HG02943 (cell line): ENCODE results near the gene CADM2.
"Not testable (repeated sequence)": the region's sequence is repeated elsewhere in the genome, so short reads cannot be mapped to it uniquely, and the experiment has no call there.

Experiments used
- ATAC-seq: cut with Tn5 transposase; IDR thresholded peaks from one replicate; pipeline ENCODE4 v1.9.1; 2021; ENCODE audit warnings: mild to moderate bottlenecking, low read depth, moderate library complexity; ENCODE audit not compliant: unreplicated experiment

The CADM2 gene

GRCh38 chr3:85605066-85605465 lies 646.3 kb downstream of the CADM2 start:
- ATAC-seq, result no peak

DNA sequence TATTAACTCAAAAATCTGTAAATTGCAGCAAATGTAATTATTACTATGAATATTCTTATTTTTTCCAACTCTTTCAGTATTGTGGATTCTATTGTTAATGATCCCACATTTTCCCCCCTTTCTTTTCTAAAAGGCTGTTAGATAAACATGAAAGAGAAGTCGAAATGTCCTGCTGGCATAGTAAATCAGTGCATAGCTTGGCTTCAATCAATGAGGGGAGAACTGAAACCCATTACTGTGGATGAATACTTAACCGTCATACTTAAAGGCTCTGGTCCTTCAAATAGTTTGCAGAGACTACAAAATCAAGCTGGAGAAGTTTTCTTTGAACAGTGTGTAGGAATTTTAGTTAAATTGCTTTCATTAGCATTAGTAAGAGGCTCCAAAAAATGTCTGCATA lies 667.9 kb downstream of the CADM2 start:
- no peak for ATAC-seq

- no peak for ATAC-seq
Measured at GRCh38 chr3:85627932-85628331, 669.1 kb downstream of the CADM2 start.

GRCh38 chr3:85631070-85631469 lies 672.3 kb downstream of the CADM2 start:
- no peak for ATAC-seq

- ATAC-seq, result no peak
Measured at GRCh38 chr3:85632921-85633320, 674.1 kb downstream of the CADM2 start.

- ATAC-seq, result no peak
Measured at GRCh38 chr3:85652360-85652759, 693.6 kb downstream of the CADM2 start.

DNA sequence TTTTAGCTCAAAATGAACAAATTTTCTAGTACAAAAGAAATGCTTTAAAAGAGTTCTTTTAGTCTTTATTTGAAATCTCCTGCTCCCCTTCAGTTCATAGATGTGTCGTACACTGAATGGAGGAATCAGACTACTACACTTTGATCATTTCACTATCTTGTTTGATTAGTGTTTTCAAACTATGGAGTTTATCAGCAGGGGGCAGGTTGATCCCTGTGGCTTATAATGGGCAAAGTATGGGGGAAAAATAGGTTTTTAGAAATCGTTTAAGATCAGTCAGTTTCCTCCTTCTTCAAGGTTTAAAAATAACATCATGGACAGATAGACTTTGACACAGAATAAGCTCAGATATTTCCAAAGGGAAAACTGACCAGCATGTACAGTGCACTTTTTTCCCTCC lies 701.7 kb downstream of the CADM2 start:
- no peak for ATAC-seq

- no peak for ATAC-seq
Measured at GRCh38 chr3:85662462-85662861, 703.7 kb downstream of the CADM2 start.

DNA sequence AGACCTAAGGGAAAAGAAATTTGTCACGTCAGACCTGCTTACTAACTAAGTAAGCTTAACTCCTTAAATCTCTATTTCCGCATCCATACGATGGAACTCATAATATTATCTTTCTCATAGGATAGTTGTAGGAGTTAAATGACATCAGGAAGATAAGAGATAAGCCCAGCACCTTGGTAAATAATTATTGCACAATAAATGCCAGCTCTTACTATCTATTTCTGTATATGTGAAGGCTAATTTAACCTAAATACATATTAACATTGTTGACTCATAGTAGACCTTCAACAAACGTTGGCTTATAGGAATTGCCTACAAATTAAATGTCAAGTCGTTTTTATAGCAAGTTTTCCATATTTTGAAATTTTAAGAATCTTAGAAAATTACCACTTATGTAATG lies 709.0 kb downstream of the CADM2 start:
- no peak for ATAC-seq

GRCh38 chr3:85670634-85671205 lies 711.9 kb downstream of the CADM2 start:
- ATAC-seq, result no peak

DNA sequence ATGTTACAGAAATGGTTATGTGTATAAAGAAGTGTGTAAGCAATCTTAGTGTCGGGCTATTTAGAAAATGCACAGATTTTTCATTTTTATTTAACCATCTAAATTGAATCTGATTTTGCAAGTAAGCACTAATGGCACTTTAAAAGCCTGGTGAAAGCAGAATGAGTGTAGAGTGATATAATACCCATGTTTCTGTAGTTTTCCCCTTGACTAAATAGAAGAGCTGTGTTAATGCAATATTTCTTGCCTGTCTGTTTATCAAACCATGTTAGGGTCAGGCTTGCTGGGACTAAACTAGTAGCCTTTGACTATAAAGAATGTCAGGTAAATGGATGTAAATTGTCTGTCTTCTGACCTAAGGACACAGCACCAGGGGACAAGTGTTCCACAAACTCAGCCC lies 714.0 kb downstream of the CADM2 start:
- no peak for ATAC-seq

- no peak for ATAC-seq
Measured at GRCh38 chr3:85678713-85679112, 719.9 kb downstream of the CADM2 start.

DNA sequence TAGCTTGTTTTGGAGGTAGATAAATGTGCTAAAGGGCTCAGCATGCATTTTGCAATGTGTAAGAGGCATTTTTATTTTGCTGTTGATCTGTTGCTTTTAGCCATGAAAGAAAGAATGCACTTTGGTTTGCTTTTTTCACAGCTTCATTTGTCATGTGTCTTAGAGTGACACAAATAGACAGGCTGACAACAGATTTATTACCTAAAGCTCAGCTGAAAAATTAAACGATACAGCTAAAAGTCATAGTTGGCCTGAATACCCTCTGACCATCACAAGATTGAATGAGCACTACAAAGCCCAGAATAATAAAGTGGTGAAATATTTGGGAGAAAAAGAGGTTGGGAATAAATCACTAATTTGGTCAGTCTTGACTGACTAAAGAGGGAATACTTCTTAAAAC lies 723.1 kb downstream of the CADM2 start:
- ATAC-seq, result no peak

- ATAC-seq, result no peak
Measured at GRCh38 chr3:85691196-85691595, 732.4 kb downstream of the CADM2 start.

DNA sequence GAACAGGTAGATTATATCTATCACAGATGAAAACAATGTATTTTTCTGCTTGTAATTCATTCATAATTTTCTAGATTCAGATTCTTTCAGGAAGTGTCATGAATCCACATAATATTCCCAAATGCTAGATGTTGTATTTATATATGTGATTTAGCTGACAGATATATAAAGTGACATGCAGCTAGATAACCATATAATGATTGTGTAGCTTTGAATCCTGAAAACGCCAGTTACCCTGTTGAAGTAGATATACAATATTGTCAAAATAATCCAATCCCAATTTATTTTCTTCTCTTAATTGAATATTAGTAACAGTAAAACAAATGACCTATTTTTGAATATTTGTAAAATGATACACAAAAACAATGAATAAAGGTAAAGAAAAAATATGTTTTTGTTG lies 738.4 kb downstream of the CADM2 start:
- ATAC-seq, result no peak

DNA sequence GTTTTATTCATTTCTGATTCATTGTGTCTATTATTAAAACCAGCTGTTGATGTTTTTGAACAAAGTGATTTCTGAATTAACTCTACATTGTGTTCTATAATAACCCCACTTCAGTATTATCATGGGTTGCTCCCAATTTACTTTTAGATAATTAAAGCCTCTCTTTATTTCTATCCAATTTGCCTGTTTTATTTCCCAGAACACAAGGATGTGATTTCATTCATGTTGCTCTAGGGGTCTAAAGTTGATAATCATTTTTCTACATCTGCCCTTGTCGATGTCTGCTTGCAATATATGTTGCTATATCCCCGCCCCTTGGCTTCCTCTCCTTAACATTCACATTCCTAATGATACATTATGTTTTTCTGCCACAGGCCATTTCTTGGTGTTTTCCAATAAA lies 747.3 kb downstream of the CADM2 start:
- ATAC-seq, result no peak

GRCh38 chr3:85708325-85708724 lies 749.5 kb downstream of the CADM2 start:
- not testable (repeated sequence) for ATAC-seq

GRCh38 chr3:85709346-85709892 lies 750.6 kb downstream of the CADM2 start:
- no peak for ATAC-seq

- ATAC-seq, result no peak
Measured at GRCh38 chr3:85710490-85710889, 751.7 kb downstream of the CADM2 start.

- ATAC-seq, result no peak
Measured at GRCh38 chr3:85721409-85722145, 762.8 kb downstream of the CADM2 start.

- no peak for ATAC-seq
Measured at GRCh38 chr3:85725809-85726208, 767.0 kb downstream of the CADM2 start.

DNA sequence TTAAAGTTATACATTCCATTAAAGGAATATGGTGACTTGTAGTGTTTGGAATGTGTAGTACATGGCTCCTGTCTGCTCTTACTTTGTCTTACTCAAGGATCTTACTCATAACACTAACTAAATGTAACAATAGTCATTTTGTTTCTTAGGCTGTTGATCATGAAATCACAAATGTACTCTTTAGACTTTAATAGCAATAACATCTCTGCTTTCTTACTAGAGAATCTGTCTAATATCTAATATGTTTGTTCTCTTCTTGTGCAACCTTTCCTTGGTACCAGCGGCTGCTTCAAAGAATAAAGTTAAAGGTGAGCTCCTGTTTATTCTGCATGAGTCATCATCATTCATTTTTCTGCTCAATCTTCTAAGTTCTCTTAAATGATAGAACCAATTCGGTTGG lies 767.5 kb downstream of the CADM2 start:
- no peak for ATAC-seq
